Testis (tissue), 3 donors: ENCODE data around the gene SEMA3C. TPM values are rescaled to one million over a fixed set of nuclear protein-coding genes. Genes with fewer than 3 reads are reported as not detected.

Experiments used
- DNase-seq: peaks from one replicate; pipeline ENCODE4 v3.0.0-alpha.2; 2019
- H3K27ac ChIP-seq, 2 donors: fragments of 200-600 bp; sonication (generic); one replicate each; pipeline ENCODE4 v1.5.1; 2019
- H3K27me3 ChIP-seq: fragments of 200-600 bp; sonication (generic); one replicate; pipeline ENCODE4 v1.5.1; 2019
- H3K36me3 ChIP-seq: fragments of 200-600 bp; sonication (generic); one replicate; pipeline ENCODE4 v1.5.1; 2017; ENCODE audit warnings: low read depth; ENCODE audit errors: missing control alignments
- H3K4me1 ChIP-seq: fragments of 200-600 bp; sonication (generic); one replicate; pipeline ENCODE4 v1.5.1; 2019
- H3K4me3 ChIP-seq, 2 donors: fragments of 200-600 bp; sonication (generic); one replicate each; pipeline ENCODE4 v1.5.1; 2017 to 2019
- H3K9me3 ChIP-seq: fragments of 200-600 bp; sonication (generic); one replicate; pipeline ENCODE4 v1.5.1; 2017
- POLR2A ChIP-seq: fragments of 450-650 bp; IDR thresholded peaks from one replicate; pipeline ENCODE4 v1.6.1; 2017; ENCODE audit warnings: antibody characterized with exemption, mild to moderate bottlenecking, moderate library complexity
- WGBS, 2 donors: methylation state at CpG; one replicate each; pipeline ENCODE4 v1.1.5; 2018; 5-methylcytosine and 5-hydroxymethylcytosine counted together
- intact Hi-C: fragments of 100-400 bp; cut with DNase I; formaldehyde crosslinking; loops from one replicate; pipeline ENCODE4 v1.15.1; 2023; ENCODE audit warnings: low total_unique reads
- polyA plus RNA-seq: library from polyadenylated mRNA; stranded (reverse); fragments of 350-450 nt; fragmentation: Illumina TruSeq; extraction: RNeasy Lipid Tissue Mini Kit (QIAGEN cat#74804); gene quantifications from one replicate; pipeline ENCODE4 v1.2.3, GENCODE V29; 2014; ENCODE audit warnings: low read depth, low replicate concordance; ENCODE audit not compliant: insufficient read depth
- total RNA-seq, 2 donors: library from RNA; depleted of rRNA; stranded (reverse); fragments of >200 nt; gene quantifications; one replicate each; pipeline ENCODE4 v1.2.3, GENCODE V29; 2016
- TF ChIP-seq, protein P1 (sequence below), 3 experiments: fragments of 450-650 bp in 2 of 3; fragments of 200-600 bp in 1 of 3; sonication (generic) in 1 of 3; IDR thresholded peaks; one replicate each; pipeline ENCODE4 v1.5.1; 2016 to 2019; ENCODE audit warnings: antibody characterized with exemption in 3 of 3, mild to moderate bottlenecking in 2 of 3, moderate library complexity in 1 of 3

SEMA3C gene
- total and polyA plus RNA-seq, 3 donors from 2014 or later: 23.1 to 113 (median 78.8) TPM

- no peak for TF ChIP-seq POLR2A
- TF ChIP-seq, protein P1, sequence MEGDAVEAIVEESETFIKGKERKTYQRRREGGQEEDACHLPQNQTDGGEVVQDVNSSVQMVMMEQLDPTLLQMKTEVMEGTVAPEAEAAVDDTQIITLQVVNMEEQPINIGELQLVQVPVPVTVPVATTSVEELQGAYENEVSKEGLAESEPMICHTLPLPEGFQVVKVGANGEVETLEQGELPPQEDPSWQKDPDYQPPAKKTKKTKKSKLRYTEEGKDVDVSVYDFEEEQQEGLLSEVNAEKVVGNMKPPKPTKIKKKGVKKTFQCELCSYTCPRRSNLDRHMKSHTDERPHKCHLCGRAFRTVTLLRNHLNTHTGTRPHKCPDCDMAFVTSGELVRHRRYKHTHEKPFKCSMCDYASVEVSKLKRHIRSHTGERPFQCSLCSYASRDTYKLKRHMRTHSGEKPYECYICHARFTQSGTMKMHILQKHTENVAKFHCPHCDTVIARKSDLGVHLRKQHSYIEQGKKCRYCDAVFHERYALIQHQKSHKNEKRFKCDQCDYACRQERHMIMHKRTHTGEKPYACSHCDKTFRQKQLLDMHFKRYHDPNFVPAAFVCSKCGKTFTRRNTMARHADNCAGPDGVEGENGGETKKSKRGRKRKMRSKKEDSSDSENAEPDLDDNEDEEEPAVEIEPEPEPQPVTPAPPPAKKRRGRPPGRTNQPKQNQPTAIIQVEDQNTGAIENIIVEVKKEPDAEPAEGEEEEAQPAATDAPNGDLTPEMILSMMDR (IDR thresholded peaks at IDR 0.05): no peak
- Histone ChIP-seq H3K4me1 (no peaks in the 10 kb centered on the region), H3K9me3 (no peaks in the 10 kb centered on the region), H3K36me3 (no peaks in the 10 kb centered on the region), H3K4me3 (no peak overlapping the region), H3K27me3 (no peaks in the 10 kb centered on the region), H3K27ac (no peak overlapping the region)
- DNase-seq: no peak
- 88 to 95% methylated on average over 1 of the region's 1 CpG for WGBS, 2 donors
- intact Hi-C loops: no loop called here
These were observed 211.5 kb downstream of the SEMA3C start for GRCh38 chr7:80707318-80707717.

DNA sequence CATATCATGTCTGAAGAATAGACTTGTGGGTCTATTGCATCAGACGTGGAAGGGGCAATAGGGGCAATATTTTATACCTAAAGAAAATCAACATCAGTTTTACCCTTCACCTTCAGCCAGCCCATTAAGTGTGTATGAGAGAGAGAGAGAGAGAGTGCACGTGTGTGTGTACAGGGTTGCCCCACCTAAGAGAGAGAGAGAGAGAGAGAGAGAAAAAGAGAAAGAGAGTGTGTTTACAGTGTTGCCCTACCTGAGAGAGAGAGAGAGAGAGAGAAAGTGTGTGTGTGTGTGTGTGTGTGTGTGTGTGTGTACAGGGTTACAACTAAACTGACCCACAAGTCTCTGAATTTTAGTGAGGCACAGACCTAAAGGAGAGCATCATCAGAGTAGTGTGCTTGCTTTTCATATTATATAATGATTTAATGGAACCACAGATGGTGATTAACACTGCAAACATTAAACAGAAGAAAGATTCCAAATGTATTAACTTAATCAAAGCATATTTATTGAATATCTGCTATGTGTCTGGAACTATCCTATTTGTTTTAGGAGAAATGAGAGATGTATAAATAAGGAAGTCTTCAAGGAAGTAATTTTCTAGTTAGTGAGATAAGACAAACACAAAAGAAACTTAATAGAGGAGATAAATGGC is 213.6 kb downstream of the SEMA3C start:
- Histone ChIP-seq H3K9me3 (no peaks in the 10 kb centered on the region), H3K4me1 (no peaks in the 10 kb centered on the region), H3K27me3 (no peaks in the 10 kb centered on the region), H3K36me3 (no peaks in the 10 kb centered on the region), H3K4me3 (no peak overlapping the region), H3K27ac (no peak overlapping the region)
- no peak for DNase-seq
- intact Hi-C loops: no loop called here
- WGBS, 2 donors: 83 to 84% methylated on average over 2 of the region's 2 CpGs
- TF ChIP-seq, protein P1 (IDR thresholded peaks at IDR 0.05): no peak
- no peak for TF ChIP-seq POLR2A

DNA sequence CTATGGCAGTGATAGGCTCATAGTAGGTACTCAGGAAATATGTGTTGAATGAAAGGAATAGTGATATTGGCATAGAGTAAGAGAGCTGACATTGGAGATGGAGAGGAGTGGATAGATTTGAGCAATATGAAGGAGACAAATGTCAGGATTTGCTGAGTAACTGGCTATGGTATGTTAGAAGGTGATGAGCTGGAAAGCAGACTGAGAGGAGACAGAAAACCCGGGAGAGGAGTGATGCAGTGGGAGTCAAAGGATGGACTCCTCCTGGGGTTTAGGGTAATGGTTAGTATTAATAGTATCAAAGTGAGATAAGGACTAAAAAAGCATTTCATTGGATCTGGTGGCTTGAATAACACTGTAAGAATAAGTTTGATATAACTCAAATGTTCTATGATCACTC is 215.6 kb downstream of the SEMA3C start:
- TF ChIP-seq, protein P1 (IDR thresholded peaks at IDR 0.05): no peak
- TF ChIP-seq POLR2A: no peak
- H3K27ac ChIP-seq: no peak overlapping the region
- H3K36me3 ChIP-seq: no peaks in the 10 kb centered on the region
- WGBS, 2 donors: 67 to 71% methylated on average over 1 of the region's 1 CpG
- no peaks in the 10 kb centered on the region for H3K27me3 ChIP-seq
- no peak overlapping the region for H3K4me3 ChIP-seq
- no peaks in the 10 kb centered on the region for H3K9me3 ChIP-seq
- H3K4me1 ChIP-seq: peaks cover 6% of the 10 kb centered on the region
- no peak for DNase-seq
- intact Hi-C loops: no loop called here

DNA sequence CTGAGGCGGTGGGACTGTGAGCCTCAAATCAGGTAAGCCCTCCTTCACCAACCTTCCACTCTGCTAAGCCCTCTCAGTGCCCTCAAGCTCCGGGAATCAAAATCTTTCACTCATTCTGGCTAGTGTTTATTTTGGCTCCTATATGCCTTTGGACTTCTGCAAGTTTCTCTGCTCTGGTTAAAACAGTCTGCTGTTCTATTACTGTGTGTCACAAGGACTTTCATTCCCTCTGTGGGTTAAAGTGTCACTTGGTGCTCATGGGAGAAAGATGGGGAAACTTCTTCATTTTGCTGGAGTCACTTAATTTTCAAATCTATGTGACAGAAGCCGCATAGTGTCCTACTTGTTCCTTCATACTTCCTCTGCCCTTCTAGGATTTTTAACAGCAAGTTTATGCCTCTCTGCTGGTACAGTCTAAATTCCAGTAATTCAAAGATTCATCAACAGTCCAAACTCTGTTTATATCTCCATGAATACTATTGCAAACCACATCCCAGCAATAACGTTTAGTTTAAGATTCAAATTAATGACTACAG is 219.1 kb downstream of the SEMA3C start:
- peaks cover 6% of the 10 kb centered on the region for H3K4me1 ChIP-seq
- intact Hi-C loops: no loop called here
- no peak overlapping the region for H3K27ac ChIP-seq
- TF ChIP-seq, protein P1 (IDR thresholded peaks at IDR 0.05): no peak
- TF ChIP-seq POLR2A: no peak
- H3K9me3 ChIP-seq: no peaks in the 10 kb centered on the region
- no peaks in the 10 kb centered on the region for H3K27me3 ChIP-seq
- no peaks in the 10 kb centered on the region for H3K36me3 ChIP-seq
- no peak overlapping the region for H3K4me3 ChIP-seq
- 48 to 60% methylated on average over 4 of the region's 4 CpGs for WGBS, 2 donors
- DNase-seq: no peak
